ENCODE results near the gene G3BP1.
A peak's percentile ranks its signal among the peaks of the same experiment; 100 is the strongest.
"Not testable (repeated sequence)": the region's sequence is repeated elsewhere in the genome, so short reads cannot be mapped to it uniquely, and the experiment has no call there.

The G3BP1 gene

DNA sequence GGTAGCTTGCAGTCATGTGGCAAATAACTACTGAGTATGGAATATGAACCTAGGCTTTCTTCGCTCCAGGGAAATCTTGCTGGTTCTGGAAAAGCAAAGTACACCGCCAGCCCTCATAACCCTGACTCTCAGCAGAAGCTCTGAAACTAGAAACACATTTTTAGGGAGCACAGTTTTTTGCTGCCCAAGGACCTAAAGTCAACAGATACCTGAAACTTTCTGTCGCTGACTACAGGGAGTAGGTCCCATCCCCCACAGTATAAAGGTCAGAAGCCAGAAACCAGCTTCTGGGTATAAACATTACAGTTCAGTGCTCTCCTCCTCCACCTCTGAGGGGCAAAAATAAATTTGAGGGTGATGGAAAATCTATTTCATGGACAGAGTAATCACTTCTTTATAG is 16.4 kb upstream of the G3BP1 start:
- no peak for DNase-seq (ENCODE audit: low read depth, low spot score)

DNA sequence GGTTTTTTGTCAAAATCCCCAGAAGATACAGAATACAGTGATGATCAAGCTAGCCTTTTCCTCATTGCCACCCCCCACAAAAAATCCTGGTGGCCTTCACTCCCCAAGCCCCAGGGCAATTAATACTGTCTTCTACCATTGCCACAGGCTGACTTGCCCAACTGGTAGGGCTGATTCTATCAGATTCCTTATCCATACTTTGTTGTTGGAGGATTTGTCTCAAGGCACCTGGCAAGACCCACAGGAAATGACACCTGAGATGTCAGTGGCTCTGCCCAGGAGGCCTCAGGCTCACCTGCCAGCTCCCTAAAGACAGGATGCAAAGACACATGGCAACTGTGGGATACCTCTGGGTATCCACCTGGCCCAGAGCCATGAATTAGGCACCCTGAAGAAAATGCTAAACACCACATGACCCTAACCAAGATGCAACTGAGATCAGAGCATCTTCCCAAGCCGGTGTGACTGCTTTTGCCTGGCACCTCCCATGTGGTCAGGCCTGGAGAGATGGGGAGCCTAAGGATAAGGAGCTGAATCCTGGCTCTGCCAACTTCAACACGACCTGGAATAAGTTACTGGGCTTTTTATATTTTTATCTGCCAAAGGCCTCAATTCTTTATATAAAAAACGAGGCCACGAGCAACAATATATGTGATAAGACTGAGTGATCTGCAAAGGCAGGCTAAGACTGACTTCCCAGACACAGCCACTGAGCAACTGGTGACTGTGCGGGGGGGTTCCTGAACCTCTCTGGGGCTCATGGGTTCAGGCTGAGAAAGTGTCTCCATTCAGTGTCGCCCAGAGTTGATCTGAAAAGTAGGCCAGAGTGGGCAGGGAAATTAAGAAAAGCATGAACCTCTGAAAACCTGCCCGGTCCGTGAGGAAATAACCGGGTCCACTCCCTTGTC is 14.3 kb upstream of the G3BP1 start:
- no peak for DNase-seq (ENCODE audit: low read depth, low spot score)

DNA sequence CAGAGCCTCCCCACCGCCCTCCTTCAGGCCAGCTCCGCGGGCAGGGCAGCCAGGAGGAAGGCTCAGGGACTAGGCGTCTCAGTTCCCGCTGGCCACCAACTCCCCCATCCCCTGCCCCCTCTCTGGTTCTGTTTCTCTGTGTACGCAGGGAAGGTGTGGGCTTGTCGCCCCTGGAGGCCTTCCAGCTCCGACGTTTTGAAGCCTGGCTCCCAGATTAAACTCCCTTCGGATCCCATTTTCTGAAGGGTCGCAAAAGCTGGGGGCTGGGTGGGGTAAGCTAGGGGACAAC is 13.7 kb upstream of the G3BP1 start:
- DNase-seq (ENCODE audit: low read depth, low spot score): no peak

DNA sequence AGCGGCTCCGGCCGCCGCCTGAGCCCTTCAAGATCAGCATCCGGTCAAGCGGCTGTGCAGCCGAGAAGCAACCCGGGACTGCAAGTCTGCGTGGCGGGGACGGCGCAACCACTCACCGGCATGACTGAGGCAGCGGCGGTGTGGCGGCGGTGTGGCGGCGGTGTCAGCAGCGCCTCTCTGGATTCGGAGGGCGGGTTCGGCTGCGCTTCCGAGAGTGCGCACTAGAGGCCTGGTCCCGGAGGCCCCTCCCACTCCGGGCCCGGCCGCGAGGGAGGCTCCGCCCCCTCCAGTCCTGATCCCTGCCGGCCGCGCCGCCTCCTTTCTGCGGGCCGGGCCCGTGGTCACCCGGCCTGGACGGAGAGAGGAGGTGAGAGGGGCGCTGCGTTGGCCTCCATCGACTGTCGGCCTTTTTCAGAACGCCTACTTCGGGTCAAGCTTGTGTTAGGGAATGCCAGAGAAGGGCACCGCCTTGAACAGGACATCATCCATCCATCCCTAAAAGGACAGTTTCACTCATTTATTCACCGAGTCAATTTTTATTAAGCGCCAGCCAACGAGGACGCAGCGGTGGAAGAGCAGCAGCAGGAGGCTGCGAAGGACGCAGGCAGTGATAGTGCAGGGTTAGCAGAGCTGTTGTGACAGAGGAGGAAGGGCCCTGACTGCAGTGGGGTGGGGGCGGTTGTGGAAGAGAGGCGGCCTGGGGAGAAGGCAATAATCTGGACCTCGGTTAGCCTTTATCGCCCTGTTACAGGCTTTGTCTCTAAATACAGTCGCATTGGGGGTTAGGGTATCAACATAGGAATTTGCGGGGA is 13.1 kb upstream of the G3BP1 start, which contains the start of gene ATOX1:
Gene ATOX1, minus strand, starts transcription at position 202 of the 812 bp plus-strand sequence. Its CDS starts 80 bp downstream, at position 122.
- DNase-seq (ENCODE audit: low read depth, low spot score): peak; percentile 76

DNA sequence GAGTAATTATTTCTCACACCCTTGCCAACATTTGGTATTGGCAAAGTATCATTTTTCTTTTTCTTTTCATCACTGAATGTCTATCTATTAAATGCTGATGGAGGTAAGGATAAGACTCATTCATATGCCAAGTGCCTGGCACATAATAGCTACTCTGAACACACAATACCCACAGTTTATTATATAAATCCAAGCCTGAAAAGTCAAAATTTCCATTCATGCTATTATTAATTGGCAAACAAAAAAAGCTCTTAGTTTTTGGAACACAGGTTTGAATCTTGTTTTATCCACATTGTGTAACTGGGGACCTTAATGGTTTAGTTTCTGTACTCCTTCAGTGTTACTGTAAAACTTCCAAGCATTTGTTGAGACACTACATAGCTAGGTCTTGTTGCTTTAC is 7.0 kb upstream of the G3BP1 start:
- no peak for DNase-seq (ENCODE audit: low read depth, low spot score)

DNA sequence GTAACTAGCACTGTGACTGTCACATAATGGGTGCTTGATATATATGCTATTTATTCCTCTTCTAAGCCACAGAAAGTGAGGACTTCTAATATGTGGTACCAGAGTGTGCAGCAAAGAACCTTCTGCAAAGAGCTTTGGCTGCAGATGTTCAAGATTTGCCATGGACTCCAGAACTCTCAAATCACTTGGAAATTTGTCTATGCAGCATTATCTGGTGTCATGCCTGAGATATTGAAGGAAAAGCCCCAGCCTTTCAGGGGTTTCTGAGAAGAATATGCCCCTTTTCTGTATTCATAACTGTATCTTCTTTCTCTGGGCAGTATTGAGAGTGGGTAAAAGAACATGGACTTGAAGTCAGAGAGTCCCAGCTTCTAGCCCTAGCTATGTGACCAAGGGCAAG is 4.8 kb upstream of the G3BP1 start:
- DNase-seq (ENCODE audit: low read depth, low spot score): no peak

DNA sequence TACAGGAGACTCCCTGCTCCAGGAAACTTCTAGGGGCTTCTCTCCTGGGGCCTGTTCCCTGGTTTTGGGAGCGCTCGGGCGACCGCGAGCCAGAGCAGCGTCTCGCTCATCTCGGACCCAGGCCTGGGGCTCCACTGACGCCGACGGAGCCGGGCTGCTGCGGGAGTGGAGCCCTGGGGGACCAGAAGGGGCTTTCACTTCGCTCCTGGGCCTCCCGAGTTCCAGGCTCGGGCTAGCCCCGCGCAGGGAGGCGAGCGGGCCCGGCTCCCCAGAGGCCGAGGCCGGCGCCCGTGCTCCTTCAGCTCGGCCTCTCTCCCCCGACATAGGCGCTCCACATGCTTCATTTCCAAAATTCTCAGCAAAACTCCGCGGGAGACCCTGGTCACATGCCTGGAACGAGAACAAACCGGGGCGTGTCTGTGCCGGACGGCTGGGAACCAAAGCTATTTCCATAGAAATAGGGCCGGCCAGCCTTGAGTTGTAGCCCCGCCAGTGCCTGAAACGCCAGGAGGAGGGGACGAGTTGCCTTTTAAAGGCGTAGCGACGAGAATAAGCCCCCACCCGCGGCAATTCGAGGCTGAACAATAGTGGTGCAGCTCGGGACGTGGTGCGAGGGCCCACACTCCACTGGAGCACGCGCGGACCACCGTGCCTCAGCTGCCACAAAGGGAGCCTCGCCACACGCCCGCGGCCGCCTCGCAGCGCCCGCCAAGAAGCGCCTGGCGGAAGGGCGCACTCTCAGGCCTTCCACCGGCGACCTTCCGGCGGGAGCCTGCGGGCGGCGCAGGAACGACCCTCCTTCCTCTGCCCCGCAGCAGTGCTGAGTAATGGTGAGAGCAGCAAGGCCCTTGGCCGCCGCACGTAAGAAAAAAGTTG is 1.1 kb upstream of the G3BP1 start:
- DNase-seq (ENCODE audit: low read depth, low spot score): no peak

DNA sequence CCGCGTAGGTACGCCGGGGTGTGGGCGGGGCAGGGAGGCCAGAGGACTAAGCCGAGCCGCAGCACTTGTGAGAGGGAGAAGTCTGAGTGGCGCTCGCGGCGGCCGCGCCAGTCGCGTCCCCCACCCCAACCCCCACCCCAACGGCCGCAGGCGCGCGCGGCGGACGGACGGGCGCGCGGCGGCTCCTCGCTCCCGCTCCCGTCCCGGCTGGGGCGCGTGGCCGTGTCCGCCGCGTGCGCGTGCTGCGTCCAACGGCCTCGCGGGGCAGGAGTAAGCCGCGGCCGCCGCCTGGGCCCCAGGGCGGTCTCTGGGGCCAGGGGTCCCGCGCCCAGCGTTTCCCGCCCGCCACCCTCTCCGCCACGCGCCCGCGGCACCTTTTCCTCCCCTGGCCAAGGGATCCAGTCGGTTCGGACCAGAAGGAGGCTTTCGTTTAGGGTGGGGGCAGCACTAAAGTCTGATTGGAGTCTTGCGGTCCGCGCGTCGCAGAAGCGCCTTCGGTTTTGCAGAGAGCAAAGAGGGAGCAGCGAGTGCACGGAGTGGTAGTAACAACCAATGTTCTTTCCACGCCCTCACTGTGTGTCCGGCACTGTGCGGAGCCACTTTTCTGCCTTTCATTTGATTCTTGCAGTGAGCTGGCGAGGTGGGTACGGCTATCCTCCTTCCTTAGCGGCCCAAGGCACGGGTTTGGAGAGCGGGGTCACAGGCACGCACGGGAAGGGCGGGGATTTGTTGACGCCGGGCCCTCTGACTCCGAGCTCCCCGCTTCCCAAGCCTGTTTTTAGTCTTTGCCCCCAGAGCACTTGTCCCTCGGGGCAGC is 483 bp downstream of the G3BP1 start:
- peak; percentile 19 for DNase-seq (ENCODE audit: low read depth, low spot score)

DNA sequence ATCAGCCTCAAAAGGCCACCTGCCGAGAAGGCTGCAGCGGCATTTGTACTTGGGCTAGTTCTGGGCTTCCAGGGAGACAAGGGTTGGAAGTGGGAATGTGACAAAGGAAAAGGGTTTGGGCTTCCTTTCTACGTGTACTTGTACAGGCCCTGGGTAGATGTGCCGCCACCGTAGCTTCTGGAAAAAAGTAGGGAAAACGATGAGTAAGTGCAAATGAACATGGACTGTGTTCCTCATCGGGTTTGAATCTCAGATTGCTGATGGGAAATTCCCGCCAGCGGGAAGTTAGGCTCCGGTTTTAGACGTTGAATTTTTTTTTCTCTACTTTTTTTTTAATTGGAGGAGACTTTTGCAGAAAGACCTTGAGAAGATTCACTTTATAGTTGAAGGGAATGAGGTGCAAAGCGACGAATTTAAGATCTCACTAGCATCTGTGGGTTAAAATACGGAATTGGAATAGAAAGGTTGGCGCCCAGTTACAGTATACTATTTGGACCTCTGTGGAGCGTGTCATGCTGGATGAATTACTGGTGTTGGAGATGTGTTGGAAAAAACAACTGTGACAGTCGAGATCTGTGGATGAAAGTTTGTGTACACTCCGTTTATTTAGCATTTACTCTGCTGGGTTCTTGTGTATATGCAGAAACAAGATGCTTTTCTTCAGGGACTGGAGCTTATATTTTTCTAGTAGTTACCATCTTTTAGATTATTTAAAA is 1.2 kb downstream of the G3BP1 start:
- DNase-seq (ENCODE audit: low read depth, low spot score): no peak

DNA sequence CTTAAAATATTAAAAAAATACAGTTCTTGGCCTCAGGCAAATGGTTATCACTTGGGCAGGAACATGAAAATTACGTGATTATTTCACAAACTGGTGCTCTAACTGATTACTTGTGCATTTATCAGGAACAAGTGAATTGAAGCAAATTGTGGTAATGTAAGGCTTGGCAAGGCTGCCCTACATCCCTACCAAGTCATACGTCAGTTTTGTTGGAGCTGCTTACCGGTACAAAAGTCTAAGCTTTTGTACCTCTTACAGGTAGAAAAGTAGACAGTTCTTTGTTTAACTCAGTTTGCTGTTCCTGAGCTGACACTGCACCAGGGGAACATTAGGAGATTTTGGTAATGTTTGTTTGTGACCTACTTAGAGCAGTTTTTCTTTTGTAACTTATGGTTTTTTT is 2.2 kb downstream of the G3BP1 start:
- no peak for DNase-seq (ENCODE audit: low read depth, low spot score)

DNA sequence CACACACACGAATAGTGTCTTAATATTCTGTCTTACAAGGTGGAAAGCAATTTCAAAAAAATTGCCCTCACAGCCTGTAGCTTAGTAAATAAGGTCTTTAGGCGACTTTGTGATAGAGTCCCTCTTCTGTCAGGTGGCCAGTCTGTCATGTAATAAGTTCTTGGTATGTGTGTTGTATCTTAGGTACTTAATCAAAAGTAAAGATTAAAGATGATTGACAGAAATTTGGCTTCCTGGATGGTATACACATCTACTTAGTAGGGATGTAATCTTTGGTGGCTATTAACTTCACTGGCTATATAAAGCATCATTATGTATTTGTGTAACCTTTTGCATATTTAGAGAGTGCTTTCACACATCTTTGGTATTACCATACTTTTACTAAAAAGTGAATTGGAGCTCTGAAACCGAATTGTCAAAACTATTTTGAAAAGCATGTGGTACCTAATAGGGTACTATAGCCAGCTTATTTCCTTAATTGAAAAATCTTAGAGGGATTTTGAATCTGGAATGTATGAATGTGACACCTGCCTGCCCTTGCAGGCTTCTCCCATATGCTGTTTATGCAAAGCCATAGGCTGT is 3.4 kb downstream of the G3BP1 start:
- DNase-seq (ENCODE audit: low read depth, low spot score): no peak

DNA sequence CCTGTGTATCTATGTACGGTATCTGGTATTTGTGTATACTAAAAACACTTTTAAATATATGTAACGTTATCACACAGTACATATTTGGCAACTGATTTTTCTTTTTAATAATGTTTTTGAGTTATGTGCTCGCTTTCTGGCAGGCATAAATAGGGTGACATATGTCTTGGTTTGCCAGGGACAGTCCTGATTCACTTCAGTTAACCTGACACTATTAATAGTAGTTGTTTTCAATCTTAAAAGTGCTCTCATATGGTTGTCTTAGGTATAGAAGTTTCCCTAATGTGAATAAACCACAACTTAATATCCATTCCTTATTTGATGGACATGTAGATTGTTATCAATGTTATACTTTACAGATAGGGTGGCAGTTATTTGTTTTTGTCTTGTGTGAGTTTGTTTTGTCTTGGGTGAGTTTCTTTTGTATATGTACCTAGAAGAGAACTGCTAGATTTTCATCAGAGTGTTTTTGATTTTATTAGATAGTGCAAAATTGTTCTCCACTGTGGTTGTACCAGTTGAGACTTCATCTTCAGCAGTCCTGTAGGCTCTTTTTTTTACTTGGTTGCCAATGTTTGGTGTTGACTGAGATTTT is 7.9 kb downstream of the G3BP1 start:
- no peak for DNase-seq (ENCODE audit: low read depth, low spot score)

DNA sequence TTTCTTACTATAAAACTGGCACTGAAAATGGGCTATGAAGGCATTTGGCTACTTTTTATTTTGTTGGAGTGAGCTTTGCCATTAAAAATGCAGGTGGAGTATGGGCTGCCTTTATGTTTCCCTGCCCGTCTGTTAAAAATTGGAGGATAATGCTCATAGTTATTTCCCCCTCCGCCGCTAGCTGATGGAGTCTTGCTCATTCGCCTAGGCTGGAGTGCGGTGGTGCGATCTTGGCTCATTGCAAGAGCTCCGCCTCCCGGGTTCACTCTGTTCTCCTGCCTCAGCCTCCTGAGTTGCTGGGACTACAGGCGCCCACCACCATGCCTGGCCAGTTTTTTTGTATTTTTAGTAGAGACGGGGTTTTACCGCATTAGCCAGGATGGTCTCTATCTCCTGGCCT is 8.6 kb downstream of the G3BP1 start:
- no peak for DNase-seq (ENCODE audit: low read depth, low spot score)

DNA sequence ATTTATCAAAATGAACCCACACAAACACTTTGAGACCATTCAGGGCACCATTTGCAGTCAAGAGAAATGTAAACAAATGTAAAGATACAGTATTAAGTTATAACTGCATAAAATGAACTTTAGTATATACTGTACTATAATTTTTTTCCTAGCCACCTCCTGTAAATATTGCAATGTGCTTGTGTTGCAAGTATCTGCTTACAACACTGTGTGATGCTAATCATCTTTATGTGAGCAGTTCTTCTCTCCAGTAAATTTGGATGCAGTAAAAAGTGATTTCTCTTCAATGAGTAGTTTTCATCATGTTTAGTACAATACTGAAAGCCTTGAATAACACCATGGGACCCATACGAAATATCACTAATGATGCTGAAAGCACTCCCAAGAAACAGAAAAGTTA is 9.4 kb downstream of the G3BP1 start:
- no peak for DNase-seq (ENCODE audit: low read depth, low spot score)

DNA sequence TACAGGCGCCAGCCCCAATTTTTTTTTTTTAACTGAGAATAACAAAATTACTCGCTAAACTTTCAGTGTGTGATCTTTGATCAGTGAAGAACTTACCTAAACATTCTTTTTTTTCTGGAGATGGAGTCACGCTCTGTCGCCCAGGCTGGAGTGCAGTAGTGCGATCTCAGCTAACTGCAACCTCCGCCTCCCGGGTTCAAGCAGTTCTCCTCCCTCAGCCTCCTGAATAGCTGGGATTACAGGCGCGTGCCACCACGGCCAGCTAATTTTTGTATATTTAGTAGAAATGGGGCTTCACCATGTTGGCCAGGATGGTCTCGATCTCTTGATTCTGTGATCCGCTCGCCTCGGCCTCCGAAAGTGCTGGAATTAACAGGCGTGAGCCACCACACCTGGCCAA is 11.9 kb downstream of the G3BP1 start:
- not testable (repeated sequence) for DNase-seq (ENCODE audit: low read depth, low spot score)

DNA sequence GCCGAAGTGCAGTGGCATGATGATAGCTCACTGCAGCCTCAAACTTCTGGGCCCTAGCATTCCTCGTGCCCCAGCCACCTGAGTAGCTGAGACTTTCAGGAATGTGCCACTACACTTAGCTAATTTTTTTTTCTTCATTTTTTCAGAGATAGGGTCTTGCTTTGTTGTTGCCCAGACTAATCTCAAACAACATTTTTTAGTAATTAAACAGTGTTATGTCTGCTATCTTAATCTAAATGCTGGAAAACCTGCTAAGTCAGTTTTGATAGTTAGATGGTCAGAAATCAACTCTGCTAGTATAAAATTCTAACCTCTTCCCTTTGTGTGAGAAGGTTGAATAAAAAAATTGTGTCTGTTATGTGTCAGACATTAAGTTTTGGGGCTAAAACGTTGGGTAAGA is 12.4 kb downstream of the G3BP1 start:
- DNase-seq (ENCODE audit: low read depth, low spot score): no peak

DNA sequence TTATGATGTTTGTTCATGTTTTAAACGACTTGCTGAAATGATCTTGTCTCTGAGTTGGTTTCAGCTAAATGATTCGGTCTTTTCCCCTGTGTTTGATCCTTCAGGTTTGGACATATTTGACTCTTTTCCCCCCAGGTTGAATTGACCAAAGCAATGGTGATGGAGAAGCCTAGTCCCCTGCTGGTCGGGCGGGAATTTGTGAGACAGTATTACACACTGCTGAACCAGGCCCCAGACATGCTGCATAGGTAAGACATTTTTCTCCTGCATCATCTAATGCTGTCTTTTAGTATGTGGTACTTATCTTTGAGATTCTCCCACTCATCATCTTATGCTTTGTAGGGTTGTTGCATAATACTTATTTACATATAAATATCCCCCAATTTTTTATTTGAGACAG is 14.7 kb downstream of the G3BP1 start:
- DNase-seq (ENCODE audit: low read depth, low spot score): no peak

DNA sequence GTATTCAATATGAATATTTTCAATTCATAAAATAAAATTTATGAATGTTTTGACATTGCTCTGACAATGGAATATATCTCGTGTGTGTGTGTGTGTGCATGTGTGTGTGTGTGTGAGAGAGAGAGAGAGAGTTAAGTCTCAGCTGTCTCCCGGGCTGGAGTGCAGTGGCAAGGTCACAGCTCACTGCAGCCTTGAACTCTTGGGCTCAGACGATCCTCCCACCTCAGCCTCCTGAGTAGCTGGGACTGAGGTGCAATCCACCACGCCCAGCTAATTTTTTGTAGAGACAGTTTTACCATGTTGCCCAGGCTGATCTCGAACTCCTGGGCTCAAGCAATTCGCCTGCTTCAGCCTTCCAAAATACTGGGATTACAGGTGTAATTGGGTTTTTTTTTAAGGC is 16.1 kb downstream of the G3BP1 start:
- DNase-seq (ENCODE audit: low read depth, low spot score): no peak

DNA sequence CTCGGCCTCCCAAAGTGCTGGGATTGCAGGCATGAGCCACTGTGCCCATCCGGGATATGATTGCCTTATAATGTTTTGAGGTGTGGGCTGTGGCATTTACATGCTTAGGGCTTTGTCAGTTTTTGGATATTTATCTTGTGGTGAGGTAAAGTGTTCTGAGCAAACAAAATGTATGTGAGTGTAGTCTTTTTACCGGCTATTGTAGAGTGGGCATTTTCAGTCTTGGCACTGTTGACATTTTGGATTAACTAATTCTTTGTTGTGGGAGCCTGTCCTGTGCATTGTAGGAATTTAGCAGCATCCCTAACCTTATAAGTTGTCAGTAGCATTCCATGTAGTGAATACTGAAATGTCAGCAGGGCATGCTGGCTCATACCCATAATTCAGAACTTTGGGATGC is 21.6 kb downstream of the G3BP1 start:
- DNase-seq (ENCODE audit: low read depth, low spot score): no peak

DNA sequence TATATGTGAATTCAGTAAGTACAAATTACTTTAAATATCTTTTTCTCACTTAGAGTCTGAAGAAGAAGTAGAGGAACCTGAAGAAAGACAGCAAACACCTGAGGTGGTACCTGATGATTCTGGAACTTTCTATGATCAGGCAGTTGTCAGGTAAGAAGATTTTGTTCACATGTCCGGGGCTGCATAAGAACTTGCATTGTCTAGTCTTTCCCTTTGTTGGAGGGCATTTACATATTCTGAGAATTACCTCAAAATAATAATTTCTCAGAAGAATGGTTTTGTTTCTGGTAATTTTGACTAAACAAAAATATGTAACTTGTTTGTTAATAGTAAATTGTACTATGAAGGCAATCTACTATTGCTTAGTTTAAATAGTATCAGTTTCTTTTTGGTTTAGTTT is 23.7 kb downstream of the G3BP1 start:
- no peak for DNase-seq (ENCODE audit: low read depth, low spot score)
